GM18498 (cell line): ENCODE data around the gene BEST1.

ENCODE experiments used
- ATAC-seq: cut with Tn5 transposase; IDR thresholded peaks from one replicate; pipeline ENCODE4 v1.9.1; 2021; ENCODE audit warnings: mild to moderate bottlenecking, moderate library complexity; ENCODE audit not compliant: unreplicated experiment

BEST1 gene

DNA sequence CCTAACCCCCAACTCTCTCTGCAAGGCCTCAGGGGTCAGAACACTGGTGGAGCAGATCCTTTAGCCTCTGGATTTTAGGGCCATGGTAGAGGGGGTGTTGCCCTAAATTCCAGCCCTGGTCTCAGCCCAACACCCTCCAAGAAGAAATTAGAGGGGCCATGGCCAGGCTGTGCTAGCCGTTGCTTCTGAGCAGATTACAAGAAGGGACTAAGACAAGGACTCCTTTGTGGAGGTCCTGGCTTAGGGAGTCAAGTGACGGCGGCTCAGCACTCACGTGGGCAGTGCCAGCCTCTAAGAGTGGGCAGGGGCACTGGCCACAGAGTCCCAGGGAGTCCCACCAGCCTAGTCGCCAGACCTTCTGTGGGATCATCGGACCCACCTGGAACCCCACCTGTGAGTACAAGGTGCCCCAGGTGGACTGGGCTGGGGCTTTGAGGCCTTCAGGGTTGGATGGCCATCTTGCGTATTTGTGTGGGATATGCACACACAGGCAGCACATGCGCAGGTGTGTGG lies at the start of gene BEST1:
Gene BEST1 (plus strand): TSS at position 317 of the 513 bp plus-strand sequence. CDS start 1,456 bp downstream, outside the sequence.
- no peak for ATAC-seq

DNA sequence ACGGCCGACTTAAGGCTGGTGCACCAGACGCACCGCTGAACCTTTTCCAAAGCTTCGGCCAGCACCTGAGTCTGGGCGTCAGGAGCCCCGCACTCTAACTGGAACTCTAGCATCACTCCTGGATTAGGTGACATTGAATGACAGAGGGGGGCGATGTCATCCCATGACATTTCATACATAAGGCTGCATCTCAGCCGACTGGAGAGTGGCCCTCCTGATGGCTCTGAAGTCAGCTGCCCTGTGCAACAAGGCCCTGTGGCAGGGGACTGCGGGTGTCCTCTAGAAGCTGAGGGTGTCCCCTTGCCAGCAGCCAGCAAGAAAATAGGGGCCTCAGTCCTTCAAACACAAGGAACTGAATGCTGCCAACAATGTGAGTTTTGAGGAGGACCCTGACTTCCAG lies 48.8 kb upstream of the BEST1 start:
- no peak for ATAC-seq

DNA sequence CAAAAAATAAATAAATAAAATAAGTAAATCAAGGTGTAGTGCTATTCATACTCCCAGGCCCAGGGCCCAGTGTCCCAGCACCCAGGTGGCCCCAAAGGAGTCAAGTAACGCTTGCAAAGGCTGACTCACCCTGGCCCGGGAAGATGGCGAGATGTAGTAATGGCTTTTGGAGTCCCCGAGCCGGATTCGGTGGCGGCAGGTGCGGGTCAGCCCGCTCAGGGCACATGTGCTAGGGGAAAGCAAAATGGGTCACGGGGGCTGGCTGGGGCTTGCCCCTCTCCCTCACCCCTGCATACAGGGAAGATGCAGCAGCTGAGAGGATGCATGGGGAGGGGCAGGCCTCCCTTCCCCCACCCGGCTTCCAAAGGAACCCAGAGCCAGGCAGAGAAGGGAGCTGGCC lies 47.8 kb upstream of the BEST1 start:
- no peak for ATAC-seq

DNA sequence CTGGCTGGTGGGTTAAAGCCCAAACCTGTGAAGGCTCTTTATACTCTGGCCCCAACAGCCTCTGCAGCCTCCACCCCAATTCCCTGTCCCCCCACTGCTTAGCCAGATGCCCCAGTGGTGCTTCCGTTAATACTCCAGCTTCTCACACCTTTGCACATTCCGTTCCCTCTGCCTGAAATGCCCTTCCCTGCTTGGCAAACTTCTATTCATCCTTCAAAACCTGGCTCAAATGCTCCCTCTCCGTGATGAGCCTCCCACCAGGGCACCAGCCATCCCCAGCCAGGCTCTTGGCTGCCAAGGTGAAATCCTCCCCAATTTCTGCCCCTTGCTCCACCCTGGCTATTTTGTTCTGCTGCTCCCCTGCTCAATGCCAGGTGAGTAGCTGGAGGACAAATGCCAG lies 46.3 kb upstream of the BEST1 start:
- ATAC-seq: no peak

DNA sequence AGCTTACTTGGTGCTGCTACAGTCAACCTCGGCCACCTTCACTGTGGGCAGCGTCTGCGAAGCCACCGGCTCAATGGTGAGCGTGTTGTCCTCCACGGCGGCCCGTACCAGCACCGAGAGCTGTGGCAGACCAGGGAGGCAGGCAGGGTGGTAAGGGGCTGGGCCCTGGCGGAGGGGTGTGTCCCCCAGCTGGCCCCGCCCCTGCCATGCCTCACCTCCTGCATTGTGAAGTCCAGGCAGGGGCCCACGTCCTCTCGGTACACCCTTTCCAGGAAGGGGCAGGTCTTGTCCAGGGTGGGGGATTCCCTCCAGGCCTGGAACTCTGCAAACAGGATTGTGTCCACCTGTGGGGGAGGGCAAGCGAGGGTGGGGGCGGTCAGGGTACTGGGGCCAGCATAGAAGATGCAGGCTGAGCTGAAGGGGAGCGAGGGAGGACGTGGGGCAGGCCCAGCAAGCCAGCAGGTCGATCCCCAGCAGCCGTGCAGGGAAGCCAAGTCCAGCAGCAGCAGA lies 45.6 kb upstream of the BEST1 start:
- ATAC-seq: no peak

DNA sequence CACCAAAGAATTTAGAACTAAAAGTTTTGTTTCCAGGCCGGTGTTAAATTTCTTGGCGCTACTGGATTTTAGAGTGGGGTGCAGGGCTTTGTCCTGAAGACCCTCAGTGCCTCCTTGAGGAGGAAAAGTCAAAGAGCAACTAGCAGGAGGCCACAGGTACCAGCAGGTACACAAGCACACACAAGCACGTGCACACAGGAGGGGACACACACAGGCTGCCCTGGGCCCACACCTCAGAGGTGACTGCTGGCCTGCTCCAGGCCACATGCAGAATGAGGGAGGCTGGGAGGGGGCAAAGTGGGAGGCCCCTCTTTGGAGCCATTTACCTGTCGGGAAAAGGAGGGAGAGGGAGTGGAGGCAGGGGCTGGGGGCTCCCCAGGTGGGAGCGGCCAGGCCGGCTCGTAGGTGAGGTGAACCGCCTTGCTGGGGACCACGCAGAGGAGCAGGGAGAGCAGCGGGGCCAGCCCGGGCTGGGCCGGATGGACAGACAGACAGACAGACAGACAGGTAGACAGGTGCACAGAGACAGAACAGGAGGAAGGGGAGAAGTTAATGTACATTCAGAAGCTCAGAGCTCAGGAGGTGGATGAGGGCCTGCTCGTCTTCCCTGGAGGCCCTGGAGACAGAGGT lies 45.0 kb upstream of the BEST1 start:
- ATAC-seq: no peak

DNA sequence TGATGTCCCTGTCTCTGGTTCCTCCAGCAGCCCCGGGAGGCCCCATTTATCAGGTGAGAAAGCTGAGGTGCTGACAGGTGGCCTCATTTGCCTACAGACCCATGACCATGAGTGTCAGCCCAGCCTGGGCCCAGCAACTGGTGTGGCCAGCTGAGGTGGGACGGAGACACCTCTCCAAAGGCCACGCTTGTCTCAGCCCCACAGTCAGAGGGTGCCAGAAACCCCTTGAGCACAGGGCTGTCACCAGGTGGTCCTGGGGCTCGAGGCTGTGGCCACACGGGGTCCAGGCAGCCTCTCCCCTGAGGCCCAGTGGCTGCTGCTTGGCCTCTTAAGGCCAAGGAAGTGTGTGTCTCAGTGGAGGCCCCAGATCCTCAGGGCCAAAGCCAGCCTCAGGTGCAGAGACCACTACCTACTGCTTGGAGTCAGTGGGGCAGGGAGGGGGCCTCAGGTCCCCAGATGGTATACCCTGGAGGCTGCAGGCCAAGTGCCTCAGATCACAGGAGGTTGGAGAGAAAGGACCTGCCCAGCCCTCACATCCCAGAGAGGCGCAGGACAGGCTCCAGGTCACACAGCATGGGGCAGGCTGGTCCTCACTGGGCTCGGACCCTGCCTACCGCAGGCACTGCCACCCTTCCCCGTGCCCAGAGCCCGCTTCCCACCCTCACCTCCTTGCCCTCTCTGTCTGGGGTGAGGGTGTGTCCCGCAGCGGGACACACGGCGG lies 44.2 kb upstream of the BEST1 start:
- no peak for ATAC-seq

DNA sequence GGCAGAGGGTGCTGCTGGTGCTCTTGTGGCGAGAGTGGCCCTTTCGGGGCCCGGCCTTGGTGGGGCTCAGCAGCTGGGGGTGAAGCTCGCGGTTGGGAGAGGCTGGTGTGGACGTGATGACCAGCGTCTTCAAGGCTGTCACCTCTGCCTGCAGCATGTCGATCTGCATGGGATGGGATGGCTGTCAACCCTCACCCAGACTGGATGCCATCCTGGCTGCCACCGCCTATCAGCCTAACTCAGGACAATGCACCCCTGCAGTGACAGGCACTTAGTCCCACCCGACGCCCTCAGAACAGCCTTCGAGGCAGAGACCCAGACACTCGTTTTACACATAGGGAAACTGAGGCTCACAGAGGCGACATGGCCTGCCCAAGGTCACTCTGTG lies 43.6 kb upstream of the BEST1 start:
- ATAC-seq: no peak

DNA sequence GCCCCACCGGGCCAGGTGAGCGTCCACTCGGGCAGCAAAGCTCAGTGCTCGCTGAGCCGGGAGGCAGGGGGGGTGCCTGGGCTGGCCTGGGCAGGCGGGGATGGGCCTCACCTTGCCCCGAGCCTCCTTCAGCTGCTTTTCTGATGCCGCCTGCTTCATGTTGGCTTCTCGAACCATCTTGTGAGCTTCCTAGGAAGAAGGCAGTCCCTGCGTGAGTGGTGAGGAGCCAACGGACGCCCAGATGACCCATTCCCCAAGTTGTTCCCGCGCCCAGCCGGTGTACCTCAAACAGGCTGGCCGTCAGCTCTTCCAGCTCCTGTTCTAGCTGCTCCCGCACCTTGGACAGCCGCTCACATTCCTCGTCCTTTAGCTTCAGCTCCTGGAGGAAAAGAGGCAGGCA lies 42.9 kb upstream of the BEST1 start:
- ATAC-seq: no peak

DNA sequence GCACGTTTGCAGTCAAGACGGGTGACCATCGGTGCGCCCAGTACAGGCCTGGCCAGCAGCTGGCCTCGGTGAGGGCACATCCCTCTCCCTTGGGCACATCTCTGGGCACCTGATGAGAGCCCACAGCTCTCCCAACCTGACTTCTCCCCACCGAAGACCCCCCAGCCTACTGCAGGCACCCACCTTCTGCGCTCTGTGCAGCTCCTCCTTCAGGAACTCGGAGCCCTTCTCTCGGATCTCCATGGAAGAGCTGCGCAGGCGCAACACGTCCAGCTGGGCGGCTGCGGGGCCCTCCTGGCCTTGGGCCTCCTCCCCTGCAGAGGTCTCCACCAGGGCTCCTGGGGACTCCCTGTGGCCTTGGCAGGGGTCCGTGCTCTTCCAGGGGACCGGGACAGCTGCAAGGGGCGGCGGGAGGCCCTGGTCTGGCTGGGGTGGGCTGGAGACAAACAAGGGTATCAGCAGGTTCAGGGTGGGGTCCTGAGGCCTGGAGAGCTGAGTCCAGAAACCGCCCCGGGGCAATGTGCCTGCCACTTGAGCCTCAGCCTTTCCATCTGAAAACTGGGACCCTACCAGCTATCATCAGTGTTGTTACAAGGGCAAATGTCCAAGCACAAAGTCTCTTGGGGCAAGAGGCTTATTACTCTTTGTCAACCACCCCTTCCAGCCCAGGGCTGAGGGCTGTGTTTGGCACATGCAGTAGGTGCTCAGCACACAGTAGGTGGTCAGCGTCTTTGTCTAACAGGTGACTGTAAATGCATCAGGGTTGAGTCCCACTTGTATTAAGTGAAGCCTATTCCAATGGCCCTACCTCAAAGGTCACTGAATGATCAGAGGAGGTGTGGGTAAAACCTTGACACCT lies 42.1 kb upstream of the BEST1 start:
- no peak for ATAC-seq

DNA sequence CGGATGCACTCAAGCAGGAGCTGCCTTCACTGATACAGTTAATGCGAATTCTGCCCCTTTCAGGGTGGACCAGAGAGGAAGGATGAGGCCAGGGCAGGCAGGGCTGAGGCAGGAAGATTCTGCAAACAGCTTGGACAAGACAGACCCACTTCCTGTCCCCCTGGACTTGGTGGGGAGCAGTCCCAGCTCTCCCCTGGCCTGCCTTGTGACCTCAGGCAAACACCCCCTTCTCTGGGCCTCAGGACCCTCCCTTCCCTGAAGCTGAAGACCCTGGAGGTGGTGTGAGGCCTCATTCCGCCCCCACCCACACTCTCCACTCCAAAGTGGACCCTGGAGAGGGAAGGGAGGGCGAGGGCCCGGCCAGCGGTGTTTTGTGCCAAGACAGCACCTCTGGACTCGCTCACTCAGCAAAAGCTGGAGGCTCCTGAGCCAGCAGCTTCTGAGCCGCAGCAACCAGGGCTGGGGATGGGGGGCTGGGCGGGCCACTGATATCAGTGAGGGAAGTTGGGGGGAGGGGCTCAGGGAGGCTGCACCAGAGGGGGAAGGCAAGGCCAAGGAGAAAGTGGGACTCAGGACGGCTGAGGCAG lies 41.3 kb upstream of the BEST1 start:
- ATAC-seq: no peak

DNA sequence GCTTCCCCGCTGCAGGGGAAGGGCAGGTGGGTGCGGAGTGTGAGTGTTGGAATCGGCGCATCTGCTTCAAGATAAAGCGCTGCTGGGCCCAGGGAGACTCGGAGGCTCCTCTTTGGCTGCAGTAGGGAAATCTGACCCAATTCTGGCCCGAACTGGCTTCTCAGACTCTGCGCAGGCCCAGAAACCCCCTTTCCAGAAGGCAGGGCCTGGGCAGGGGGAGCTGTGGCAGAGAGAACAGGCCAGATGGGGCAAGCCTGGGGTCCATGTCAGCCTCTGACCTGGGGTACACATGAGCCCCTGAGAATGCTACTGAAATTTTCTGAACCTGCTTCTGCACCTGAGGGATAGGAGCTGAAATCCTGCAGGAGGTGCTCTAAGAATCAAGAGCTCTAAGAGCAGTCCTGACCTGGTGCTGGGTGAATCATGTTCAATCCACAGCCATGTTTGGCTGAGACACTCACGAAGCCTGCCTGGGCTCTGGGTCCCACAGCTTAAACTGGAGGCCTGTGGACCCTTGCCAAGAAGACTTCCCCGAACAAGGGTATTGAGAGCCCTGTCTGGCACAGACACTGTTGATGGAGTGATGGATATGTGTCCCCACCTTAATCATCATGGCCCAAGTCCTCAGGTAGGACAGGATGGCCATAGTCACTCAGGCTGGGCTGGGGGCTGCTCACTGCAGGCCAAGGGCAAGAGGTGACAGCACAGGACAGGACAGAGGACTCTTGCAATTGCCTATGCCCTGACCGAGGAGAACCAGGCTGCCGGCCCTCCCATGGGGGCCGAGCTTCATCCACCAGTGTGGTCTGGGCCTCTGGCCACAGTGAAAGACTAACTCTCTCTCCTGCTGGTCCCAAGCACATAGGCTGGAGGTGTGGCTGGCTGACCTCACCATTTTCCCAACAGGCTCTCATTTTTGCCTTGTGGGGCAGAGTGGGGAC lies 39.7 kb upstream of the BEST1 start:
- no peak for ATAC-seq

DNA sequence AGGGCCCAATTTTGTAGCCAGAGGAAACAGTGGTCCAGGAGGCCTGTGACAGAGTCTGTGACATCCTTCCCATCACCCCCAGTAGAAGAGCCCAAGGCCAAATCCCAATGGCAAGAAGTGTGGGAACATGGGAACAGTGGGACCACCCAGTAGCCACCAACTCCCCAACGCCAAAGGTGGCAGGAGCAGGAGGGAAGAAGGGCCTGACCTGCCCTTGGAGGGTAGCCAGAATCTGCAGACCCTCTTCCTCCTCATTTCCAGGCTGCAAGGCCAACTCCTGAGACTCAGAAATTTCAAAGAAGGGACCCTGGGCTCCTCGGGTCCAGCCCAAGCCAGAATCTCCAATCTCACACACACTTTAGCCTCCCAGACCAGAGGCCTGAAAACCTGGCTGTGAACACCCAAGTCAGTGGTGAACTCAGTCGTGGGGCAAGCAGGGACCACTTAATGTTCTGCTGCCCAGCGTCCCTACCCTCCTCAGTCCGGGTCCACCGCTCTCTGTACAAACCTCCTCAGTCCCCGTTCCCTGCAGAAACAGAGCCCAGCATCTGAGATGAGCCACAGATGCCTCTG lies 38.9 kb upstream of the BEST1 start:
- no peak for ATAC-seq

DNA sequence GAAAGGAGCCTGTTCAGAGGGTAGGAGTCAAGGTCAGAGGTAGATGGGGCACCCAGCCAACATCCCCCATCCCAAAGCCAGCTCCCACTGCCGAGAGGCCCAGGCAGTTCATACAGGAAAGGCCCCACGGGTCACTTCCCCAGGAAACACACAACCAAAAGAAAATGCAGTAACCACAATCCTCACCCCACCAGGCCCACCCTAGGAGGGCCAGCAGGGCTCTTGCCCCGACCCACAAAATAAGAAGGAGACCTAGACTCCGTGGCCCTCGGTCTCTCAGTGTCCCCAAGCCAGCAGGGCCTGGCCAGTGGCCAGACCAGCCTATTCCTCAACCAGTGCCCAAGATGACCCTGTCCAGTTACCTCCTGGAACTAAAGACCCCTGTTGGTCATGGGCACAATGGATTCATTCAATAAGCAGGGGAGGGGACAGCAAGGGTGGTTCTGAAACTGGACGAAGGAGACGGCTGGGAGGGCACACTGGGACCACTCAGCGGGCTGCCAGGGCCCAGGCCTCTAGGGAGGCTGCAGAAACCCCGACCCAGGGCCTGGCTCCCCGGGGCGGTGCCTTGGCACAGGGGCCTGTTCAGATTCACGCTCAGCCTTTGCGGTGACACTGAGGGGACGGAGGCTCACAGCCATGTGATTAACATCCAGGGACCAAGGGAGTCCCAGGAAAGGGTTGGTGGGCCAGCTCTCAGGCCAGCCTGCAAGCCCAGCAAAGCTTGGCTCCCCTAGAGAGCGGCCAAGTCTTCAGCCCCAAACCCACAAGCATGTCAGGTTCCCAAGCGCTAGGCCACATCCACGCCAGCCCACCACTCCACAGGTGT lies 38.2 kb upstream of the BEST1 start:
- no peak for ATAC-seq

DNA sequence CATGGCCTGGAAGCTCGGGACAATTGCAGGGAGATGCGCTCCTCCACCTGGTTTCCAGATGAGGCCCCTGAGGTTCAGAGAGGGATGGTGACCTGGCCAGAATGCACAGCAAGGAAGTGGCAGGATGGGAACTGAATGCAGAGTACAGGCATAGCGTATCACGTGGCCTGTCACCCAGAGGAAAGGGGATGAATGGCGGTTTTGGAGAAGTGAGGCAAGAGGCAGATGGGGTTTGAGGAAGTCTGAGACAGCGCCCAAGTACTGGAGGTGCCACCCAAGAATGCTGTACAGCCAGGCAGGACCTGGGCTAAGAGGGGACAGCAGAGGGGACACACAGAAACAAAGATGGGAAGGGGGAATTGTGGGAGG lies 37.6 kb upstream of the BEST1 start:
- ATAC-seq: no peak

DNA sequence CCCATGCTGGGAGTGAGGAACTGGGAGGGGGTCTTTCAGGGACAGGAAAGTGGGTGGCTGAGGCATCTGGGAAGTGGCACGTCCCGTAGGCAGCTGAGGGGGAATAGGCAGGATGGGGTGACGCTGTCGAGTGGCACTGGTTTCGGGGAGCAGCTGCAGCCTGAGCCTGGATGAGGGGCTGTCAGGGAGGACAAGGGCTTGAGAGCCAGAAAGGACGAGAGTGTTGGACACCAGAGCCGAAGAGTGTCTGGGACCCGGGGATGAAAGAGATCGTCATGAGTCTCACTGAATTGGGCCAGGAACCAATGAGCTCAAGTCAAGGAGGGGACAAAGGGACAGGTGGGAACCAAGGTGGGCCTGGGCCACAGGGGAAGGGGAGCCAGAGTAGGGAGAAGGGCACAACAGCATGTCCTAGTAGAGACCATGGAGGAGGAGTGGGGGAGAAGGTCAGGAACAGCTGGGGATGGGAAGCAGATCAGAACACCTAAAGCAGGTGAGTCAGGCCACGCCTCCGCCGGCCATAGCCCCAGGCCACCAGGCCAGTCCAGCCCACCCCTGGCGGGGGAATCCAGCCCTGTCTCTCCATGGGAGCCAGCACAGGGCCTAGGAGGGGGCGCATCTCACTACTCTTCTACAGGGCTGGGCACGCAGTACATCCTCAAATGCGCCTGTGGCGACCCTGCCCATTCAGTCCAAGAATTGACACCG lies 37.0 kb upstream of the BEST1 start:
- ATAC-seq: no peak

DNA sequence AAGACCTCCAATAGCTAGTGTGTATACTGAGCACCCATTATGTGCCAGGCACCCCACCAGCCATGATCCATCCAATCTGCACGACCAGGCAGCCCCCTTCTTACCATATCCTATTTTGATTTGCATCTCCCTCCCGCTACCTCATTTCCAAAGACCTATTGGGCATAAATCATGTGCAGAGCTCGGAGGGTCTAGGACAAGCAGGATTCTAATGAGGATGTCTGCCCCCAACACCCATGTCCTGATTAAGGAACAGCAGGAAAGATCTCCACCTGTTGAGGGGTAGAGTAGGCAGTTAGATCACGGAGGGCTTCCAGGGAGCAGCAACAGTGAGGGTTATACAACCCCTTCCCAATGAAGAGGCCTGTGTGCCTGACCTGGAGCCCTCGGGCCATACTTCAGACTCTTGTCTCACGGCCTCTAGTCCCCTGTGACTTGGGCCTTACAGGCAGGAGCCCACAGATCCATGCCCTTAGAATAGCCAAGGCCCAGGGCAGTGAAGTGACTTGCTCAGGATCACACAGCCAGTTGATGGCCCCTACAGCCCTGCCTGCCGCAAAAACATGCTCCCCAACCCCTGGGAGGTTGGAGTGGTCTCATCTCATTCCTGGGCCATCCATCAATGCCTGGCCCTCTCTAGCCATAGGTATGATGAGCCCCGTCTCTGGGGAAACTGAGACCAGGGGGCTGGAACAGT lies 36.3 kb upstream of the BEST1 start:
- ATAC-seq: no peak
